Measurements from ENCODE around the gene ALG11. TPM values are rescaled to one million over a fixed set of nuclear protein-coding genes. Genes with fewer than 3 reads are reported as not detected.
A peak's percentile ranks its signal among the peaks of the same experiment; 100 is the strongest.

The ALG11 gene
- total RNA-seq, 1 donor from 2014 or later, result 36.9 TPM

DNA sequence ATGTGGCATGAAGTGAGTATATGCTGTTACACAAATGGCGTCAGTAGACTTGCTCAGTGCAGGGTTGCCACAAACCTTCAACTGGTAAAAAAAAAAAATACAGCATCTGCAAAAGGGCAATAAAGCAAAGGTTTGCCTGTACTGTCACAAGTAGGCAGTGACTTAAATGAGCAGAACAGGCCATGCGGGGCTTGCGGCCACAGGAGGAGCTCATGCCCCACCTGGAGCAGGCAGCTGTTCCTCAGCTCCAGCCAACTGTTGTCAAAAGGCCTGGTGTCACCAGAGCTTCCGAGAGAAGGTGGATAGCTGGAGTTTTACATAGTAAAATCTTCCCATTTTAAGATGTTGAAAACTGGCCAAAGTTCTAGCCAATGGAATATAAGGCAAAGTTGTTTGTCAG is 8.7 kb upstream of the ALG11 start:
- Mint-ChIP-seq H3K27me3 (peaks cover 9% of the 10 kb centered on the region), H3K36me3 (ENCODE audit: low read depth) (no peaks in the 10 kb centered on the region), H3K4me3 (no peak overlapping the region), H3K4me1 (no peaks in the 10 kb centered on the region), H3K9me3 (no peaks in the 10 kb centered on the region), H3K27ac (no peak overlapping the region)
- ATAC-seq (ENCODE audit: low read depth) (no peak), DNase-seq (no peak)
- ChIA-PET POLR2A (no interaction called here), CTCF (interaction anchor here (1.3 to 1.4 kb wide), 2 partner anchors 124 to 198 kb away, joined by 3 to 4 read pairs; no protein-coding TSS in a partner anchor)
- intact Hi-C loops (cut with micrococcal nuclease), result no loop called here
- TF ChIP-seq, protein P1, sequence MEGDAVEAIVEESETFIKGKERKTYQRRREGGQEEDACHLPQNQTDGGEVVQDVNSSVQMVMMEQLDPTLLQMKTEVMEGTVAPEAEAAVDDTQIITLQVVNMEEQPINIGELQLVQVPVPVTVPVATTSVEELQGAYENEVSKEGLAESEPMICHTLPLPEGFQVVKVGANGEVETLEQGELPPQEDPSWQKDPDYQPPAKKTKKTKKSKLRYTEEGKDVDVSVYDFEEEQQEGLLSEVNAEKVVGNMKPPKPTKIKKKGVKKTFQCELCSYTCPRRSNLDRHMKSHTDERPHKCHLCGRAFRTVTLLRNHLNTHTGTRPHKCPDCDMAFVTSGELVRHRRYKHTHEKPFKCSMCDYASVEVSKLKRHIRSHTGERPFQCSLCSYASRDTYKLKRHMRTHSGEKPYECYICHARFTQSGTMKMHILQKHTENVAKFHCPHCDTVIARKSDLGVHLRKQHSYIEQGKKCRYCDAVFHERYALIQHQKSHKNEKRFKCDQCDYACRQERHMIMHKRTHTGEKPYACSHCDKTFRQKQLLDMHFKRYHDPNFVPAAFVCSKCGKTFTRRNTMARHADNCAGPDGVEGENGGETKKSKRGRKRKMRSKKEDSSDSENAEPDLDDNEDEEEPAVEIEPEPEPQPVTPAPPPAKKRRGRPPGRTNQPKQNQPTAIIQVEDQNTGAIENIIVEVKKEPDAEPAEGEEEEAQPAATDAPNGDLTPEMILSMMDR (IDR thresholded peaks at IDR 0.05), result no peak

- Mint-ChIP-seq H3K9me3 (no peaks in the 10 kb centered on the region), H3K4me1 (no peaks in the 10 kb centered on the region), H3K27ac (no peak overlapping the region), H3K4me3 (no peak overlapping the region), H3K27me3 (peaks cover 9% of the 10 kb centered on the region), H3K36me3 (ENCODE audit: low read depth) (no peaks in the 10 kb centered on the region)
- no peak for ATAC-seq (ENCODE audit: low read depth)
- POLR2A ChIA-PET, result no interaction called here
- no peak for DNase-seq
- TF ChIP-seq, protein P1 (IDR thresholded peaks at IDR 0.05), result no peak
- CTCF ChIA-PET, result interaction anchor here (1.3 to 1.4 kb wide), 2 partner anchors 123 to 197 kb away, joined by 3 to 4 read pairs; no protein-coding TSS in a partner anchor
- intact Hi-C loops (cut with micrococcal nuclease), result loop anchor here (5.0 kb wide), 1 partner anchor 562 kb away; no protein-coding TSS in a partner anchor
Measured at GRCh38 chr13:52004511-52005170, 7.6 kb upstream of the ALG11 start.

- DNase-seq (no peak), ATAC-seq (ENCODE audit: low read depth) (no peak)
- Mint-ChIP-seq H3K27ac (no peak overlapping the region), H3K36me3 (ENCODE audit: low read depth) (no peaks in the 10 kb centered on the region), H3K4me3 (no peak overlapping the region), H3K4me1 (peaks cover 4% of the 10 kb centered on the region), H3K9me3 (no peaks in the 10 kb centered on the region), H3K27me3 (peaks cover 17% of the 10 kb centered on the region)
- intact Hi-C loops (cut with micrococcal nuclease), result loop anchor here (5.0 kb wide), 1 partner anchor 564 kb away; no protein-coding TSS in a partner anchor
- TF ChIP-seq, protein P1 (IDR thresholded peaks at IDR 0.05), result no peak
- ChIA-PET POLR2A (no interaction called here), CTCF (no interaction called here)
Measured at GRCh38 chr13:52005841-52006522, 6.2 kb upstream of the ALG11 start.

GRCh38 chr13:52006523-52007245 is 5.5 kb upstream of the ALG11 start:
- POLR2A ChIA-PET, result no interaction called here
- Mint-ChIP-seq H3K27ac (no peak overlapping the region), H3K9me3 (no peaks in the 10 kb centered on the region), H3K27me3 (peaks cover 20% of the 10 kb centered on the region), H3K36me3 (ENCODE audit: low read depth) (no peaks in the 10 kb centered on the region), H3K4me3 (no peak overlapping the region), H3K4me1 (peaks cover 7% of the 10 kb centered on the region)
- intact Hi-C loops (cut with micrococcal nuclease), result loop anchor here (5.0 kb wide), 1 partner anchor 564 kb away; no protein-coding TSS in a partner anchor
- TF ChIP-seq, protein P1 (IDR thresholded peaks at IDR 0.05), result no peak
- no peak for ATAC-seq (ENCODE audit: low read depth)
- CTCF ChIA-PET, result no interaction called here
- no peak for DNase-seq

DNA sequence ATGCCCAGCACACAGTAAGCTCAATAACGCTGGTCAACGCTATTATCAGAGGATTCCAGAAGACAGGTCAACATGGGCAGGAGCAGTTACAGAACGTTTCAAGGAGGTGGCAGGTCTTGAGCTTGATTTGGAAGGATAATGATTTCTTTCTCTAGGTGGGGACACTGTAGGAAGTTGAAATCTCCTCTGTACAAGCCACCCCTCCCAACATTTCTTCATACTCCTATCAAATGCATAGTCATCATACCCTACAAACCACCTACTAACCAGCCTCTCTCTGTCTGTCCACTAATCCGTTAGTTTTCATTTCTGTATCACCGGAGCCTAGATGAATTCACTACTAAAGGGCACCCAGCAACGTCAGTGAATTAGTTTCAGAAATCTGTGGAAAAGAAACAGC is 2.3 kb upstream of the ALG11 start:
- ATAC-seq (ENCODE audit: low read depth), result no peak
- peaks cover 7% of the 10 kb centered on the region for H3K36me3 Mint-ChIP-seq (ENCODE audit: low read depth)

More for the DNA sequence above, 2.3 kb upstream of the ALG11 start:
- Mint-ChIP-seq H3K4me3 (peak overlapping the region; percentile 44), H3K27me3 (peaks cover 20% of the 10 kb centered on the region), H3K27ac (no peak overlapping the region), H3K9me3 (no peaks in the 10 kb centered on the region), H3K4me1 (peaks cover 19% of the 10 kb centered on the region)
- CTCF ChIA-PET, result no interaction called here
- POLR2A ChIA-PET, result no interaction called here
- DNase-seq, result no peak
- intact Hi-C loops (cut with micrococcal nuclease), result loop anchor here (5.0 kb wide), 1 partner anchor 568 kb away; no protein-coding TSS in a partner anchor
- TF ChIP-seq, protein P1 (IDR thresholded peaks at IDR 0.05), result no peak
